ELF-1 (cell line): Measurements from ENCODE around the gene GLS.
"Not testable (repeated sequence)": the region's sequence is repeated elsewhere in the genome, so short reads cannot be mapped to it uniquely, and the experiment has no call there.

Source experiments
- DNase-seq: peaks from one replicate; pipeline ENCODE4 v3.0.0-alpha.2; 2016; ENCODE audit warnings: low read depth, low spot score

GLS gene

DNA sequence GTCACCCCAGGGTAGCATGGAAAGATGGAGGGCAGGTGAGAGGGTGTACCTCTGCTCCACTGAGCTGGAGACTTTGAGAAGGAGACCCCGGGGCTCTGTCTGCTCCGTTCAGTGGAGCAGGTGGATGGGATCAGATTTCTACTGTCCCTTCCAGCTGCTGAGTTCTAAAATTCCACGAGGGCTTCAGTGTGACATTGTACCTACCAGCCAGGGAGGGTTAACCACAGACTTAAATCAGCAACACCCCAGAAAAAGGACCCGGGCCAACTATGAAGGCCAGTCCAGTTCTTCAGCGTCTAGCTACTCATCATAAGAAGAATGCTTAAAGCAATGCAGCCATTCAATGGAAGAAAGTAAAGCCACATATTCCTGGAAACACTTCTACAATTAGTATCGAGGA, 109.5 kb downstream of the GLS start:
- DNase-seq: no peak

DNA sequence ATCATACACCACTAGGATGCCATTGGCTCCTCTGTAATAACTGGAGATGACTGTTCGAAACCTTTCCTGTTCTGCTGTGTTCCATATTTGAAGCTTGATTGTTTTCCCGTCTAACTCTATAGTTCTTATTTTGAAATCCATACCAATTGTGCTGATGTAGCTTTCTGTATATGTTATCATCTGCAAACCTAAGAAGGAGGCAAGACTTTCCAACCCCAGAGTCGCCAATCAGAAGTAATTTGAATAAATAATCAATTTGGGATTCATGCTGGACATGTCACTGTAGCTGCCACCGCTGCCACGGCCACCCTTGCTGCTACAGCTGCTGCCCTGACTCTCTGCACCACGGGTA, 112.6 kb downstream of the GLS start:
- DNase-seq: no peak

DNA sequence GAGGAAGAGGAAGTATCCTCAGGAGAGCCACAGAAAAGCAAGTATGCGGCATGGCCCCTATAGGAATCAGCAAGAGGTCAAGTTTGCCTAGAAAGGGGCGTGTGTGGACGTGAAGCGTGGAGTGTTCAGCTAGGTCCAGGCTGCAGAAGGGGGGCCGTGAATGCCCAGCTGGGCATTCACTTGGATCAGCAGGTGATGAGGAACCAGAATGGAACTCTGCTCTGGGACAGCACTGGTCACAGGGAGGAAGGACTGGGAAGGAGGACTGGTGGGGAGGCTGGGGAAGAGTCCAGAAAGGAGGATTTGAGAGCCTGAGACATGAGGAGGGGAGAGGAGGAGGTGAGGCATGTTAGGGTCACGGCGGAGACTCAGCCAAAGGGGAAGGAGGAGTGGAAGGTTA, 113.5 kb downstream of the GLS start:
- no peak for DNase-seq

DNA sequence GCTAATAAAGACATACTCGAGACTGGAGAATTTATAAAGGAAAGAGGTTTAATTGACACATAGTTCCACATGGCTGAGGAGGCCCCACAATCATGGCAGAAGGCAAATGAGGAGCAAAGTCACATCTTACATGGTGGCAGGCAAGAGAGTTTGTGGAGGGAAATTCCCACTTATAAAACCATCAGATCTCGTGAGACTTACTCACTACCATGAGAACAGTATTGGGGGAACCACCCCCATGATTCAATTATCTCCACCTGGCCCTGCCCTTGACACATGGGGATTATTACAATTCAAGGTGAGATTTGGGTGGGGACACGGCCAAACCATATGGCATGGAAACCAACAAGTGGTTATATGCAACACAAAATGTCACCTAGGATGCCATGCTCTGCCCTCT, 114.7 kb downstream of the GLS start:
- DNase-seq: not testable (repeated sequence)

DNA sequence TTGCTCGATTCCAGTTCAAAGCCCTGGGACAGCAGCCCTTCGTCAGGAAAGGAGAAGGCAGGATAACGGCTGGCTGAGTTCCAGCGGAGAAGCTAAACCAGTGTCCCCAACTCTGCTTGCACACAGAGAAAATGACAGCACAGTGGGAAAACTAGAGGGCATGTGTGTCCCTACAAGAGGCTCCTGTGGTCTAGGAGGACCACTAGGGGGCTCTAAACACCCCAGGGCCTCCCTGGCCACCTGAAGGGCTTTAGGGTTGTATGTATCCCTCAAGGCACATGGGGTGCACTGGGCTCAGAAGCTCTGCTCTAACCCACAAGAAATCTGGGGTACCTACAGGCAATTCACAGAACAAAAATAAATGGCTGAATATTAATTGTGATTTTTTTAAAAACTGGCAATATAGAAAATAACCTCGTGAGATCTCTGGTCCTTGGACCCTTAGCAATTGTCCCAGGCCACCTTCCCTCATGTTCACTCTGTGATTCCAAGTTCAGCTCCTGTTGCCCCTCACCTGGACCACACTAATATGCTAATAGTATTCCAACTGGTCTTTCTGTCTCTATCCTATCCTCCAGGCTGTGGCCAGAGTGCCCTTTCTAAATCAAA, 115.8 kb downstream of the GLS start:
- peak; percentile 48 for DNase-seq

DNA sequence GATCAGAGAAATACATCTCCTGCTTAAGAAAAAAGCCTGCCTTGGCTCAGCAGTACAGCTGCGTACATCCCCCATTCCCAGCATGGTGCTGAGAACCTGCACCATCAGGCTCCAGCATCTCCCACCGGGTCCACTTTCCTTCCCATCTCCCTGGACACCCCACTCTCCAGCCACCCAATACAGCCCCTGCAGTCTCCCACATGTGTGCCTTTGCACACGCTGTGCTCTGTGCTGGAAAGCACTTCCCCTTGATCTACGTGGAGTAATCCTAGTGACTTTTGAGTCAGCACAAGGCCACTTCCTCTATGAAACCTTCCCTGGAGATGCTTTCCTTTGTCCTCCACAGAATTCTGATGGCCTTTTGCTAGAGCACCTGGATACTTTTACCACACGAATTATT, 116.3 kb downstream of the GLS start:
- DNase-seq: no peak

DNA sequence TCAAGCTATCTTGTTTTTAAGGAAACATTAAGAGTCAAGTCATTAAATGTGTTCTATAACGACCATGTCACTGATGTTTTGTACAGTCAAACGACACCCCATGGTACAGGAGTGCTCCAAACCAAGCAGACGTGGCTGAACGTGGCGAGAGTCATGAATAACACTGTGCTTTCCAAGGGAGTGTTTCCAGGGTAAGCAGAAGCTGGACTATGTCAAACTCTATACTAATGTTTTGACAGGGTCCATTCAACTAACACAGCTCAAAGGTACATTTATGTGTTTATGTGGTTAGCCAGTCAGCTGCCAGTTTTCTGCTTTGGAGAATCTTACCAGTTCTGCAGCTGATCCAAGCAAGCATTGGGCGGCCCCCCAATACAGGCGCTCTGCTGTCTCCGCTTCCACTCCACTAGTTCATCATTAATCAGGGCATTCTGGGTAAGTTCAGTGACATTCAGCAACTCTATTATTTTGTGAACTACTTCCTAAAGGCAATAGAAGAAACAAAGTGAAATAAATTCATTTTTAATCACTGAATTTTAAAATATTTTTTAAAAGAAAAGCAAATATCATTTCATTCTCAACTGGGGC, 117.0 kb downstream of the GLS start:
- DNase-seq: no peak

DNA sequence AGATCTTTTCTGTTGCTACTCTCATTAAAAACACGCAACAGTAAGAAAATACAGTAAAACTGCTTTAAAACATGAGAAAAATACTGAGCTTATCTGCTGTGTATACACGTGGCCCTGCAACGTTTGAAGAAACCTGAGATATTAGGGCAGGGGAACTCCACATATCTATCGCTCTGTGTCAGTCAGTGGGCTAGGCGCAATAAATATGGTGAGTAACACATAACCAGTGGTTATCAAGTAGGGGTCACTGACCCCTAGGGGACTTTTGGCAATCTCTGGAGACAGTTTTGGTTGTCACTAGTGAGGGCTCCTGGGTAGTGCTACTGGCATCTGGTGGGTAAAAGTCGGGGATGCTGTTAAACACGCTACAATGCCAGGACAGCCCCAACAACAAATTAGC, 118.4 kb downstream of the GLS start:
- DNase-seq: no peak

DNA sequence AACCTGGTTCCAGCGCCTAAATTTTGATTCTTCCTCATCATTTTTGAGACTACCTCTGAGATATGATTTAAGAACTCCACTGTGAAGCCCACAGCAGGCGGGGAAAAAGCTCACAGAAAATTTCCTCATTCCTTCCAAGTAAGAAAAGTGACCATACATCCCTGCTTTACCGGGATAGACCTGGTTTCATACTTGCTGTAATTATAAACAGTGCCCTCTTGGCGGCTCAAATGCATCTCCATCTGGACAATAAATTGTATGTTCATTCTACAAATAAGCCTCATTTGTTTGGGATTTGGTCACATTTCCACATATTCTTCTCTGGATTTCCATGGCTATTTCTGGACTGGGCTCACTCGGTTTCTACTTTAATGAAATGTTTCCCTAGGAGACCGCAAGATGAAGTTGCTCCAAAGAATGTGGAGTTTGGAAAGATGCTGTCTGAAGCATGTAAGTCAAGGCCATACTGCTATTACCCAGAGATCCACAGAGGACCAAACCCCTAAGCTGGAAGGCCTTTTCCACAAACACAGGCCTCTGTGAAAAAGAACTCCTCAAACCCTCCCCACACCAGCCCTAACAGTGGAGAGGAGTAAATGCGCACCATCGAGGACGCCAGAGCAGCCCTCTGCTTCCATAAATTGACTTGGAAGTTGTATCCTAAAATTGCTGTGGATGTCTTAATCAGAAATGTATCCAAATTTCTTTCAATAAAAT, 119.5 kb downstream of the GLS start:
- no peak for DNase-seq

DNA sequence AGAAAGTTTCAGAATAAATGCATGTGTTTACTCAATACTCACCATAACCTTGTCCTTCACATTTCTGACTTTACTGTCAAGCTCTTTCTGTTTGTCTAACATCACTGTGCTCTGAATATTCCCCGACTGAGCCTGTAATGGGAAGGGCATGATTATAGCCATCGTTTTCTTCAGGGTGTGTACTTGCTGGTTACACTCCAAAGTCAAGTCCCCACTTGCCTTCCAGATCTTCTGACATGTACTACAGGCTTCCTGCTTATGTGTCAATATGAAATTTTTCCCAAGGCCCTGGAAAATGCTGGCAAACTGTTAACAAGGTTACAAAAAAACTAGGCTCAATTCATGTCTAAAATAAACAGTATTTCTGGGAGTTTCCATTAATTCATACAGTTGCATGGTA, 120.4 kb downstream of the GLS start:
- DNase-seq: no peak

DNA sequence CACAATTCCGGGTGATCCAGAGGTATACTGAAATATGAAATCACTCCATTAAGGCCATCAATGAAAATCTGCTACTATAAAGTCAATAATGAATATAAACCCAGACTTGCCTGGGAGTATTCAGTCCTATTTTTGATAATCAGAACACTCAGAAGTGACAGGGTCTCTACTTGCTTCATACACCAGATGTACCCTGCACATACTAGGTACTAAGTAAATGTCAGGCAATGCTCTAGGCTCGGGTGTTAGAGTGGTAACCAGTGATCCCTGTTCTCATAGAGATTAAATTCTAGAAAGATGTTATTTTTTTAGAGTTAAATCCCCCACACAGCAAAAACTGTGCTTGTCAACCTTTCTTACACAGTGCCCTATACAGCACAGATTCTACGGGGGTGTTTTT, 121.0 kb downstream of the GLS start:
- no peak for DNase-seq

DNA sequence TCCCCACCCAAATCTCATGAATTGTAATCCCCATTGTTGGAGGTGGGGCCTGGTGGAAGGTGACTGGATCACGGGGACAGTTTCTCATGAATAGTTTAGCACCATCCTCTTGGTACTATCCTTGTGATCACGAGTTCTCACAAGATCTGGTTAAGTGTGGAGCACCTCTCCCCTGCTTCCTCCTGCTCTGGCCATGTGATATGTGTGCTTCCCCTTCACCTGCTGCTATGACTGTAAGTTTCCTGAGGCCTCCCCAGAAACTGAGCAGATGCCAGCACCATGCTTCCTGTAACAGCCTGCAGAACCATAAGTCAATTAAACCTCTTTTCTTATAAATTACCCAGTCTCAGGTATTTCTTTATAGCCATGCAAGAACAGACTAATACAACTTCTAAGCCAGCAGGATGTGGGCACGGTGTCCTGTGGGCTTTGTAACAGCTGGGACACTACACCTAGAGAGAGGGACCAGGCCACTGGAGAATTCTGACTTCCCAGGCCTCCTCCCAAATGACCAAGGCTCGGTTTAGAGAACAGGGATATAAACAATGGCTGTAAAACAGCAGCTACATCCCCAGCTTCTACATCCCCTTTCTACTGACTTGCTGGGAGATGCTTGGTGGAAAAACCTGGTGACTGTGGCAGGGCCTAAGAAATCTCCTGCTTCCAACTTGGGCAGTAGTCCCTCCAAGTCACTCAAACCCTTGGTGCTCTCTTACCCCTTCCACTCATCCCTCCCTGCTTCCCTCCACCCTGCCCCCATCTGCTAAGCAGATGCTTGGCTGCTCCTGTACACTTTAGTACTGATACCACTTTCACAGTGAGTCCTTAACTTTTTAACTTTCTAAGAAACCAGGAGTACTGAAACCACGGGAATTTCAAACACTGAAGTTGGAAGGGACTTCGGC, 123.0 kb downstream of the GLS start:
- DNase-seq: no peak

DNA sequence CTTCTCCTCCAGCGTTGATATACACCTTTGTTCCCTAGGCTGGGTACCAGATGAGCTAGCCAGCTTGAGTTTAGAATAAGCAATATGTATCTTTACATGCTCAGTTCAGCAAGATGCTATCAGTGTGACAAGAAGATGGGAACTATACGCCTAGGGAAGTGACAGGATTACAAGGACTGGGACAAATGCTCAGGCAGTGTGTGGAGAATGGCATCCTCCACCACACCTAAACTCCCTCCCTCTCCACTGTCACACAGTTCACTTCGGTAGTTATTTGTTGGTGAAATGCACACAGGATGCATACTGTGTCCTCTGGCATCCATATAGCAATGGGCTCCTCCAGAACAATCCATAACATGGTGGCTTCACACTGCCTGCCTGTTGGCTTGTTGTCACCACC, 125.7 kb downstream of the GLS start:
- no peak for DNase-seq

DNA sequence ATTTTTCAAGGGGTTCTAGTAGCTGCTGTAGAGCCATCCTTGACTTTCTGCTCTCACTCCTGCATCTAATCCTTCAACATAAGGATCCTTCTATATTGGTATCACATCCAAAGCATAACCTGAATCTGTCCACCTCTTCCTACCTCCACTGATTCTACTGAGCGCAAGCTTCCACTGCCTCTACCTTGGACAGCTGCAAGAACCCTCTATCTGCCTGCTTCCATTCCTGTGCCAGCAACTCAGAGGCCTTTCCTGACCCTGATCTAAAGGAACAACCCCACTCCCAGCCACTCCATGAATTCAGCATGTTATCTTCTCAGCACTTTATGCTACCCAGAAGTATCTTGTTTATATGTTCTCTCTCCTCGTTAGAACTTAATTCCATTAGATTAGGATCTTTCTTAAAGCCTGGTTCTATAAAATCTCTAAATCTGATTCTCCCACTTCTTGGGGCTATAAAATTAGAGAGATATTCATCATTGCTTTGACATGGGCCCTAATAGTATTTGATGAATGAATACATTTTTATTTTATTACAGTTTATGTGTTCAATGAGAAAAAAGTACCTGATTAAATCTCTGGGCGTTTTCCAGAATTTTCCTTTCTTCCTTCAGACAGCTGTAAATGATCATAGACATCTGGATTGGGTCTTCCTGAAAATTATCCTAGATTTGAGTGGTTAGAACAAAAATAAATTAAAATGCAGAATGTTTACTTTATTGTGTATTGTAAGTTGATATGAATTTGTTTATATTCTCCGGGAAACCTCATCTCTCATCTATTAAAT, 126.6 kb downstream of the GLS start:
- no peak for DNase-seq

DNA sequence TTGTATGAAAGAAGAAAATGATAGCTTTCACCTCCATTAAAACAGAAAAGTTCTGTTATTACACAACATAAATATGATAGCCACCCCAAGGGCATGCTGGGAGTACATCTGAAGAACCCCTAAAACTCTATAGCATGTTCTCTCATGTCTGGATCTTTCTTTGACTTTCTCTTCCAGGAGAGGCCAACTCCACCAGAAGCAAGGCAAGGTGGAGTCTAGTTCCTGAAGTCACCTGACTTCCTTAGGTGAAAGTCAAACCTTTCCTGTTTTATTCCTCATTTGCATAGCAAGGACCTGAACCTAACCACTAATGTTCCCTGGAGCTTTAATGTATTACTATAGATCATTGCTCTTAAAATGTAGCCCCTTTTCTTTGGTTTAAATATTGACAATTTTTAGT, 127.7 kb downstream of the GLS start:
- DNase-seq: no peak

DNA sequence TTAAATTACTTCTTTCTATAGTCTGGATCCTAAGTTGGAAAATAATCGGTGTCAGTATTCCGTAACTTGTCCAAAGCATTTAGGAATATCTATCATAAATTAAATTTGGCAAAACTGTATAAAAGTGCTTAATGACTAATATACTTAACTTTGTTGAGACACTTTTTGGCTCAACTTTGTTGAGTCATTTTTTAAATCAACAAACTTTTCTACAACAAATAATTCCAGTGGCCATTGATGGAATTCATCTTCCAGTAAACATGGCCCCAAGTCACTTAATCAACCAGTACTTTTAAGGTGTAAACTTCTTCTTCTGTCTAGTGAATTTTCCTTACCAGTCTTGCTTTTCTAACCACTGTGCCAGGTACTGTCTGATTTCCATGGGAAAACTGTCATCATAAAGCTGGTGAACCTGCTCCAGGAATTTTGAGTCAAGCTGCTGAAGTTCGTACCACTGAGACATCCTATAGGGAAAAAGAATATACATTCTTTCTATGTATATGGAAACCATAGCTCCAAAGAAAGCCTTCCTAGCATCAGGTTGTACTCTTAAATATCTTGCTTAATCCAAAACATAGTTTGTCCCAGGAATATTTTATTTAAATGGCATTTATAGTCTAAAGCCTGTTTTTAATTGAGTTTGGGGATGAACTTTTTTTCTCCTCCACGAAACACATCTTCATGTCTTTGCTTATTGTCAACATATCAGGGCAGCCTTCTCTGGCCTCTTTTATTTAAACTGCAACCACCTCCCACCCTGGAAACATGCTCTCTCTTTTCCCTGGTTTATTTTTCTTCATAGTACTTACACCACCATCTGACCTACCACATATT, 129.1 kb downstream of the GLS start:
- DNase-seq: no peak

DNA sequence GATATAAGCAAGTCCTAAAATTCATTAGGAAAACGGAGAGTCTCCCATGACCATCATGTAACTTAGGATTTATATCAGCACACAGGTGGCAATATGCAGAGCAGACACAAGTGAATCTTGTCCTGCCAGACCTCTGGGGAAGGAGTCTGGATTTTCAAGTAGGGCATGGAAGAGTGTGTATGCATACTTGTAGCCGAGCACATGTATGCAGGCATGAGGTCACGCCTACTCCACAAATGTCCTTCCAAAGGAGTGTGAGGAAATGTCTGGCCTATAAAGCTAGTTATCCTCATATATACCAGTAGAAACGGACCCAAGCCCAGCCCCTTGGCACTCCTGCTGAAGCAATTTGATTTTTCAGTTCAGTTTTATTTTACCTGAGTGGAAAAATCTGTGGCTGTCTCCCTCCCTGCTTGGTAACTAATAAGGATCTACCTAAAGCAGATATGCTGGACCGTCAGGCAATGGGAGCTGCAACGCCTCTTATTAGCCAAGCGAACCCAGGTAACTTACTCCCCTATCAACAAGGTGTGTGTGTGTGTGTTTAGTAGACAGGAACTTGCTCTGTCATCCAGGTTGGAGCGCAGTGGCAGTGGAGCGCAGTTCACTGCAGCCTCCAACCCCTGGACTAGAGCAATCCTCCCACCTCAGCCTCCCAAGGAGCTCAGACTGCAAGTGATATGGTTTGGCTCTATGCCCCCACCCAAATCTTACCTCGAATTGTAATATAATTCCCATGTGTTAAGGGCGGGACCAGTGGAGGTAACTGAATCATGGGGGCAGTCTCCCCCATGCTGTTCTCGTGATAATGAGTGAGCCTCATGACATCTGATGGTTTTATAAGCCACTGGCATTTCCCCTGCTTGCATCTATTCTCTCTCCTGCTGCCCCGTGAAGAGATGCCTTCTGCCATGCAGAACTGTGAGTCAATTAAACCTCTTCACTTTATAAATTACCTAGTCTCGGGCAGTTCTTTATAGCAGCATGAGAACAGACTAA, 130.6 kb downstream of the GLS start:
- no peak for DNase-seq

DNA sequence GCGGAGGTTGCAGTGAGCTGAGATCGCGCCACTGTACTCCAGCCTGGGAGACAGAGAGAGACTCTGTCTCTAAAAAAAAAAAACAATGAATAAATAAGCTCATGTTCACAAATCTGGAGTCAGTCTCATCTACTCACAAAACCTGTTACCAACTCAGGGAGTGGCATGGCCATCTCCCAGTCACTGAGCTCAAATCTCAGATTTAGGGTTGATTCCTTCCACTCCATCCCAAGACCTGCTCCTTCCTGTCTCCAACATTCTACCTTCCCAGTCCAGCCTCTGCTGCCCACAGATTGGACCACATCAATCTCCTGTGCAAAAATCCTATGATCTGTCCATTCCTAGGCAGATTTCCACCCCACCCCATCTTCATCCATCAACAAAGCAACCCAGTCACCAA, 131.7 kb downstream of the GLS start:
- DNase-seq: no peak

DNA sequence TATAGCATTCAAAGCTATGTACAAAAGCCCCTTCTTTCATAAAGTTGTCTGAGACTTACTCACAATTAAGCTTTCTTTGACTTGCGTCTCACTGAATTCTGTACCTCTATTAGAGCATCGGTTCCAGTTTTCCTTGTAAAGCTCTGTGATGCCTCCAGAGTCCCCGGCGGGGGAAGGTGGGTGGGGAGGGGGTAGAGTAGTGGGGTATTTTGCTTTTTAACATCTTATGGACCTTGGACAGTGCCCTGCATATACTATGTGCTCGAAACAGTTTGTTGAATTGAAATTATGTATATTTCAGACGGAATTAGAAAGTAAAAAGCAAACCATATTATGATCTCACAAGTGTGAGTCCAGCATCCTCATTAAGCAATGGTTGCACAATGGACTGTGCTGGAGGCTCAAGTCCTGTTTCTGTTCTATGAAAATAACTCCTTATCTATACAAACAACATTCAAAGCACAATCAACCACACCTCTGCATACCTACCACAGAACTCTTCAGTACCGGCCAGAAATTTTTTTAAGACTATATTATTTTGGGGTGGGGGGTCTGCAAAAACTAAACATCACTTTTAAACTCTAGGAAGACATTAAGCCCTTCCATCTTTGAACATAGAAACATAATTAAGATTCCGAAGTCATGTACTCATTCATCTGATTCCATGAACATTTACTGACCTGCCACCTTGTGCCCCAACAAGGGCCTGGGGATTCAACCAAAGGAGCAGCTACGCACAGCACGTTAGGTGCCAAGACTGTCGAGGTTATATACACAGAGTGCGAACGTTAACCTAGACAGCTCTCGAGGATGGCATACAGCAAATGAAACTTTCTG, 132.4 kb downstream of the GLS start:
- no peak for DNase-seq
